ENCODE data around the gene NPAS2.

GRCh38 chr2:100844514-100844913, 24.6 kb downstream of the NPAS2 start:
- no peak for TF ChIP-seq CTCF (optimal IDR thresholded peaks at IDR 0.05 in 1 of 3, IDR thresholded peaks at IDR 0.05 in 1 of 3, conservative IDR thresholded peaks at IDR 0.05 in 1 of 3; ENCODE audit: extremely low read depth in 1 of 3, insufficient read depth in 2 of 3, low read length in 3 of 3)
- TF ChIP-seq EZH2 (IDR thresholded peaks at IDR 0.05; ENCODE audit: low read length): no peak

Data from keratinocyte (primary cell).